HCT116 (cell line): ENCODE data around the gene ASF1A. TPM values are rescaled to one million over a fixed set of nuclear protein-coding genes. Genes with fewer than 3 reads are reported as not detected.

Source experiments
- ATAC-seq: fragments of 200-7000 bp; cut with Tn5 transposase; 2 replicates; pipeline ENCODE4 v1.9.1; 2020; ENCODE audit warnings: mild to moderate bottlenecking, moderate library complexity
- BruUV-seq: library from RNA; stranded (reverse); fragments of 400-500 nt; replicated peaks from 2 replicates; lab custom pipeline; 2021; lab: Mats Ljungman, UMichigan
- CTCF ChIA-PET: fragments of 300-600 bp; sonication (Branson Sonifier 250); formaldehyde crosslinking; loops from one replicate; lab custom pipeline; 2021; ENCODE audit warnings: antibody characterized with exemption; lab: Charles Lee
- POLR2A ChIA-PET: fragments of 300-600, 350-600 bp; sonication (Branson Sonifier 250); formaldehyde crosslinking; loops from one replicate; lab custom pipeline; 2021; ENCODE audit warnings: antibody characterized with exemption; lab: Charles Lee
- RAD21 ChIA-PET, 2 experiments: fragments of 300-600 bp; sonication (Branson Sonifier 250); formaldehyde crosslinking; loops; one replicate each; lab custom pipeline; 2023; ENCODE audit warnings: low total read pairs in 2 of 2; ENCODE audit not compliant: uncharacterized antibody in 2 of 2, unreplicated experiment in 2 of 2, low non-redundant PET in 1 of 2; lab: Charles Lee
- DNase-seq: peaks from one replicate; pipeline ENCODE4 v3.0.0-alpha.2; 2010; ENCODE audit warnings: low read depth, low spot score
- H2AFZ ChIP-seq: fragments of 200-600 bp; shearing (Covaris generic), sonication (generic); 2 replicates; pipeline ENCODE4 v1.6.1; 2017; ENCODE audit warnings: low read depth, mixed run types, mixed read lengths, antibody characterized with exemption, low read length; ENCODE audit not compliant: poor library complexity, severe bottlenecking
- H3K27ac ChIP-seq: 2 replicates; pipeline ENCODE4 v1.5.1; 2012; ENCODE audit warnings: low read depth, low read length
- H3K27me3 ChIP-seq: fragments of 200-600 bp; sonication (generic); 2 replicates; pipeline ENCODE4 v1.6.1; 2016; ENCODE audit warnings: mixed run types, low read length, mixed read lengths; ENCODE audit not compliant: insufficient read depth
- H3K36me3 ChIP-seq, 2 experiments: fragments of 200-500 bp in 1 of 2; fragments of 200-600 bp in 1 of 2; sonication (Bioruptor generic) in 1 of 2; sonication (generic) in 1 of 2; 2 replicates each; pipeline versions ENCODE4 v1.5.1 to v1.6.1; 2014 to 2016; ENCODE audit warnings: low read length in 2 of 2, inconsistent platforms in 1 of 2, mixed read lengths in 1 of 2, mixed run types in 1 of 2; ENCODE audit not compliant: insufficient read depth in 2 of 2, control insufficient read depth in 1 of 2
- H3K4me1 ChIP-seq, 2 experiments: fragments of 200-600 bp in 1 of 2; sonication (generic) in 1 of 2; 2 replicates each; pipeline versions ENCODE4 v1.5.1 to v1.6.1; 2012 to 2017; ENCODE audit warnings: low read length in 2 of 2, inconsistent platforms in 1 of 2, mild to moderate bottlenecking in 1 of 2, mixed read lengths in 1 of 2, mixed run types in 1 of 2, moderate library complexity in 1 of 2; ENCODE audit not compliant: insufficient read depth in 2 of 2, control insufficient read depth in 1 of 2
- H3K4me2 ChIP-seq: fragments of 200-600 bp; sonication (generic); 2 replicates; pipeline ENCODE4 v1.6.1; 2017; ENCODE audit warnings: mixed run types, low read length, mixed read lengths
- H3K4me3 ChIP-seq, 2 experiments: fragments of 200-600 bp in 1 of 2; sonication (generic) in 1 of 2; replicated peaks in 1 of 2; 2 replicates each; pipeline ENCODE4 v1.5.1; 2011 to 2016; ENCODE audit warnings: low read length in 2 of 2, control low read depth in 1 of 2, low read depth in 1 of 2, mild to moderate bottlenecking in 1 of 2, mixed read lengths in 1 of 2, mixed run types in 1 of 2
- H3K79me2 ChIP-seq: fragments of 200-600 bp; sonication (generic); 2 replicates; pipeline ENCODE4 v1.6.1; 2017; ENCODE audit warnings: mild to moderate bottlenecking, mixed run types, low read length, moderate library complexity, mixed read lengths; ENCODE audit not compliant: insufficient read depth
- H3K9ac ChIP-seq: fragments of 200-600 bp; sonication (generic); 2 replicates; pipeline ENCODE4 v1.6.1; 2016; ENCODE audit warnings: low read length, mixed read lengths
- H3K9me2 ChIP-seq: fragments of 200-600 bp; sonication (generic), shearing (Covaris generic); 2 replicates; pipeline ENCODE4 v1.6.1; 2017; ENCODE audit warnings: mixed run types, mild to moderate bottlenecking, moderate library complexity; ENCODE audit not compliant: insufficient read depth
- H3K9me3 ChIP-seq, 2 experiments: fragments of 200-500 bp in 1 of 2; fragments of 200-600 bp in 1 of 2; sonication (Bioruptor generic) in 1 of 2; sonication (generic) in 1 of 2; 2 replicates each; pipeline ENCODE4 v1.6.1; 2014 to 2017; ENCODE audit warnings: low read length in 2 of 2, mixed read lengths in 2 of 2, inconsistent platforms in 1 of 2, low read depth in 1 of 2, mild to moderate bottlenecking in 1 of 2, mixed run types in 1 of 2, moderate library complexity in 1 of 2; ENCODE audit not compliant: control insufficient read depth in 1 of 2, insufficient read depth in 1 of 2
- H4K20me1 ChIP-seq: fragments of 200-600 bp; sonication (generic), shearing (Covaris generic); 2 replicates; pipeline ENCODE4 v1.6.1; 2017; ENCODE audit warnings: mixed run types, mild to moderate bottlenecking, moderate library complexity; ENCODE audit not compliant: insufficient read depth
- CEBPB ChIP-seq: IDR thresholded peaks from 2 replicates; pipeline ENCODE4 v1.6.1; 2012; ENCODE audit warnings: low read depth
- EGR1 ChIP-seq: IDR thresholded peaks from 2 replicates; pipeline ENCODE4 v1.6.1; 2012; ENCODE audit warnings: low read depth
- ELF1 ChIP-seq: IDR thresholded peaks from 2 replicates; pipeline ENCODE4 v1.6.1; 2012; ENCODE audit warnings: low read depth, borderline replicate concordance
- EZH2phosphoT487 ChIP-seq: fragments of 200-600 bp; IDR thresholded peaks from 2 replicates; pipeline ENCODE4 v1.6.1; 2018; ENCODE audit warnings: antibody characterized with exemption, borderline replicate concordance
- FOSL1 ChIP-seq: IDR thresholded peaks from 2 replicates; pipeline ENCODE4 v1.6.1; 2012; ENCODE audit warnings: low read depth
- POLR2AphosphoS5 ChIP-seq: IDR thresholded peaks from 2 replicates; pipeline ENCODE4 v1.6.1; 2011; ENCODE audit warnings: mild to moderate bottlenecking, low read depth, low read length, moderate library complexity
- SIN3A ChIP-seq: IDR thresholded peaks from 2 replicates; pipeline ENCODE4 v1.6.1; 2012; ENCODE audit warnings: low read depth
- SP1 ChIP-seq: IDR thresholded peaks from 2 replicates; pipeline ENCODE4 v1.6.1; 2012; ENCODE audit warnings: low read depth
- YY1 ChIP-seq: IDR thresholded peaks from 2 replicates; pipeline ENCODE4 v1.6.1; 2011; ENCODE audit warnings: low read length, low read depth, moderate library complexity, mild to moderate bottlenecking; ENCODE audit not compliant: insufficient replicate concordance; ENCODE audit errors: extremely low read depth
- ZFX ChIP-seq: fragments of 450-650 bp; IDR thresholded peaks from 2 replicates; pipeline ENCODE4 v1.6.1; 2017
- ZNF274 ChIP-seq: fragments of 200-500 bp; sonication (Bioruptor generic); IDR thresholded peaks from 2 replicates; pipeline ENCODE4 v1.6.1; 2014; ENCODE audit warnings: mild to moderate bottlenecking, low read depth, low read length, inconsistent platforms
- intact Hi-C: fragments of 100-400 bp; cut with micrococcal nuclease; formaldehyde crosslinking; loops from 2 replicates; pipeline ENCODE4 v1.10.0; 2022
- total RNA-seq: library from RNA; stranded (reverse); gene quantifications from one replicate; pipeline ENCODE4 v1.2.1, GENCODE V29; 2021; ENCODE audit not compliant: unreplicated experiment
- TF ChIP-seq, protein P1 (sequence below), 3 experiments: fragments of 200-600 bp in 1 of 3; sonication (generic) in 1 of 3; IDR thresholded peaks in 2 of 3; conservative IDR thresholded peaks in 1 of 3; 2 replicates each; pipeline ENCODE4 v1.5.1; 2012 to 2017; ENCODE audit warnings: low read depth in 2 of 3, low read length in 2 of 3, antibody characterized with exemption in 1 of 3, borderline replicate concordance in 1 of 3, control low read depth in 1 of 3, mild to moderate bottlenecking in 1 of 3, mixed read lengths in 1 of 3, mixed run types in 1 of 3, moderate library complexity in 1 of 3; ENCODE audit not compliant: insufficient read depth in 1 of 3
- TF ChIP-seq, protein P2 (sequence below): IDR thresholded peaks from 2 replicates; pipeline ENCODE4 v1.6.1; 2011; ENCODE audit warnings: mild to moderate bottlenecking, low read length, moderate library complexity; ENCODE audit not compliant: insufficient replicate concordance; ENCODE audit errors: extremely low read depth
- TF ChIP-seq, protein P3 (sequence below): IDR thresholded peaks from 2 replicates; pipeline ENCODE4 v1.6.1; 2012

ASF1A gene
- total RNA-seq, 1 experiment from 2014 or later: 23.3 TPM

DNA sequence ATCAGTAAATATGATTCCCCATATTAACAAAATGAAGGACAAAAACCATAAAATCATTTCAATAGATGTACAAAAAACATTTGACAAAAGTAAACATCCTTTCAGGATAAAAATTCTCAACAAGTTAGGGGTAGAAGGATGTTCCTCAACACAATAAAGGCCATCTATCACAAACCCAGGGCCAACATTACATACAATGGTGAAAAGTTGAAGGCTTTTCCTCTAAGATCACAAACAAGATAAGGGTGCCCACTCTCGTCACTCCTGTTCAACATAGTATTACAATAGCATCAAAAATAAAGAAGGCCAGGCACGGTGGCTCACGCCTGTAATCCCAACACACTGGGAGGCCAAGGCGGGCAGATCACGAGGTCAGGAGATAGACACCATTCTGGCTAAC, 22.6 kb upstream of the ASF1A start:
- H3K4me2 ChIP-seq: no peak overlapping the region

More for the DNA sequence above, 22.6 kb upstream of the ASF1A start:
- POLR2A ChIA-PET: no interaction called here
- no TSS peak for BruUV-seq
- no peak overlapping the region for H2AFZ ChIP-seq
- H3K4me3 ChIP-seq: no peak overlapping the region
- intact Hi-C loops: no loop called here
- no peak for ATAC-seq
- H3K9me3 ChIP-seq: no peaks in the 10 kb centered on the region
- H3K79me2 ChIP-seq: peaks cover 11% of the 10 kb centered on the region; the same call in 1 of the 2 replicates
- DNase-seq: no peak
- TF ChIP-seq, protein P1, sequence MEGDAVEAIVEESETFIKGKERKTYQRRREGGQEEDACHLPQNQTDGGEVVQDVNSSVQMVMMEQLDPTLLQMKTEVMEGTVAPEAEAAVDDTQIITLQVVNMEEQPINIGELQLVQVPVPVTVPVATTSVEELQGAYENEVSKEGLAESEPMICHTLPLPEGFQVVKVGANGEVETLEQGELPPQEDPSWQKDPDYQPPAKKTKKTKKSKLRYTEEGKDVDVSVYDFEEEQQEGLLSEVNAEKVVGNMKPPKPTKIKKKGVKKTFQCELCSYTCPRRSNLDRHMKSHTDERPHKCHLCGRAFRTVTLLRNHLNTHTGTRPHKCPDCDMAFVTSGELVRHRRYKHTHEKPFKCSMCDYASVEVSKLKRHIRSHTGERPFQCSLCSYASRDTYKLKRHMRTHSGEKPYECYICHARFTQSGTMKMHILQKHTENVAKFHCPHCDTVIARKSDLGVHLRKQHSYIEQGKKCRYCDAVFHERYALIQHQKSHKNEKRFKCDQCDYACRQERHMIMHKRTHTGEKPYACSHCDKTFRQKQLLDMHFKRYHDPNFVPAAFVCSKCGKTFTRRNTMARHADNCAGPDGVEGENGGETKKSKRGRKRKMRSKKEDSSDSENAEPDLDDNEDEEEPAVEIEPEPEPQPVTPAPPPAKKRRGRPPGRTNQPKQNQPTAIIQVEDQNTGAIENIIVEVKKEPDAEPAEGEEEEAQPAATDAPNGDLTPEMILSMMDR (IDR thresholded peaks at IDR 0.05 in 2 of 3, conservative IDR thresholded peaks at IDR 0.05 in 1 of 3; ENCODE audit: borderline replicate concordance in 1 of 3, insufficient read depth in 1 of 3, low read depth in 2 of 3, low read length in 2 of 3): no peak
- TF ChIP-seq CEBPB (no peak), ZFX (no peak), YY1 (no peak), POLR2AphosphoS5 (no peak), ELF1 (no peak), EZH2phosphoT487 (no peak), SP1 (no peak), FOSL1 (no peak), ZNF274 (no peak), EGR1 (no peak), SIN3A (no peak)
- TF ChIP-seq, protein P2, sequence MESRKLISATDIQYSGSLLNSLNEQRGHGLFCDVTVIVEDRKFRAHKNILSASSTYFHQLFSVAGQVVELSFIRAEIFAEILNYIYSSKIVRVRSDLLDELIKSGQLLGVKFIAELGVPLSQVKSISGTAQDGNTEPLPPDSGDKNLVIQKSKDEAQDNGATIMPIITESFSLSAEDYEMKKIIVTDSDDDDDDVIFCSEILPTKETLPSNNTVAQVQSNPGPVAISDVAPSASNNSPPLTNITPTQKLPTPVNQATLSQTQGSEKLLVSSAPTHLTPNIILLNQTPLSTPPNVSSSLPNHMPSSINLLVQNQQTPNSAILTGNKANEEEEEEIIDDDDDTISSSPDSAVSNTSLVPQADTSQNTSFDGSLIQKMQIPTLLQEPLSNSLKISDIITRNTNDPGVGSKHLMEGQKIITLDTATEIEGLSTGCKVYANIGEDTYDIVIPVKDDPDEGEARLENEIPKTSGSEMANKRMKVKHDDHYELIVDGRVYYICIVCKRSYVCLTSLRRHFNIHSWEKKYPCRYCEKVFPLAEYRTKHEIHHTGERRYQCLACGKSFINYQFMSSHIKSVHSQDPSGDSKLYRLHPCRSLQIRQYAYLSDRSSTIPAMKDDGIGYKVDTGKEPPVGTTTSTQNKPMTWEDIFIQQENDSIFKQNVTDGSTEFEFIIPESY: no peak
- TF ChIP-seq, protein P3, sequence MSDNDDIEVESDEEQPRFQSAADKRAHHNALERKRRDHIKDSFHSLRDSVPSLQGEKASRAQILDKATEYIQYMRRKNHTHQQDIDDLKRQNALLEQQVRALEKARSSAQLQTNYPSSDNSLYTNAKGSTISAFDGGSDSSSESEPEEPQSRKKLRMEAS: no peak
- H3K36me3 ChIP-seq: no peaks in the 10 kb centered on the region
- no peaks in the 10 kb centered on the region for H3K27me3 ChIP-seq
- CTCF ChIA-PET: no interaction called here
- H4K20me1 ChIP-seq: no peaks in the 10 kb centered on the region
- no peak overlapping the region for H3K27ac ChIP-seq
- H3K9me2 ChIP-seq: no peaks in the 10 kb centered on the region
- no peak overlapping the region for H3K9ac ChIP-seq
- peaks cover 4 to 9% of the 10 kb centered on the region in 2 experiments; a peak in 2 of 4 replicates for H3K4me1 ChIP-seq
- RAD21 ChIA-PET: no interaction called here
